IPS-15b (cell line): Measurements from ENCODE around the gene NAA30.
"Not testable (repeated sequence)": the region's sequence is repeated elsewhere in the genome, so short reads cannot be mapped to it uniquely, and the experiment has no call there.

Source experiments
- H3K27me3 ChIP-seq: one replicate; pipeline ENCODE4 v1.6.1; 2013; ENCODE audit warnings: low read length; ENCODE audit not compliant: control insufficient read depth, insufficient read depth
- H3K36me3 ChIP-seq: one replicate; pipeline ENCODE4 v1.6.1; 2013; ENCODE audit warnings: low read length; ENCODE audit not compliant: control insufficient read depth, insufficient read depth
- H3K4me1 ChIP-seq: one replicate; pipeline ENCODE4 v1.6.1; 2013; ENCODE audit warnings: mild to moderate bottlenecking, low read length; ENCODE audit not compliant: control insufficient read depth, insufficient read depth
- H3K4me3 ChIP-seq: one replicate; pipeline ENCODE4 v1.5.1; 2013; ENCODE audit warnings: low read depth, low read length
- H3K9ac ChIP-seq: one replicate; pipeline ENCODE4 v1.6.1; 2013; ENCODE audit warnings: low read depth, mild to moderate bottlenecking, low read length
- H3K9me3 ChIP-seq: one replicate; pipeline ENCODE4 v1.6.1; 2013; ENCODE audit warnings: mild to moderate bottlenecking, low read length; ENCODE audit not compliant: control insufficient read depth, insufficient read depth

NAA30 gene

DNA sequence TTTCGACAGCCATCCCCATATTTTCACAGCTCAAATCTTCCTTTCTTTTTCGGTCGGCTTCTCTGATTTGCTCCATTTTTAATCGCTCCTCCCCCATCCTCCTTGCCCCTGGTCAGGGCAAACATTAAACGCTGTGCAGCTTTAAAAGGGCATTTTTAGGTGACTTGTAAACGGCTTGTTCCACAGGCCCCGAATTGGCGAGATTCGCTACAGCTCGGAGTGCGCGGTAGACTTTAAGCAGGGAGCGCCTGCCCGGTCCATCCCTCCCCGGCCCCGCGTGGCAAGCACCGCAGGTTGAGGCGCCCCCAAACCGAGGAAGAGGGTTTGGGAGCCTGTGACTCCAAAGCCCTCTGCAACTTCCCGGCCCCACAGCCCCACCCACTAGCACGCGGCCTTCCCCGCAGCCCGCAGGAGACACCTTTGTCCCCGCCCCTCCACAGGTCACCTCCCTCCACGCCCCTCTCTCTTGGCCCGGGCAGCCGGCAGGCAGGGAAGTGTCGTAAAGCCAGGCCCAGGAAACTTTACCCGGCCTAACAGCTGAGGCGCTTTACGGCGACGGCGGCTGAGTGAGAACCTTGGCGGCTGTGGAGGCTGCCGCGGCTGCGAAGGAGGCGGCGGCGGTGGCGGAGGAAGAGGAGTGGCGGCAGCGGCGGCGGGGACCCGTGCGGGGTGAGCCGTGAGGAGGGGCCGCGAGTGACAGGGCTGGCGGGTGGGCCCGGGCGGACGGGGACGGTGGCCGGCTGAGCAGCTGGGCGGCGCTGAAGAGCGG, at the start of gene NAA30:
TSS of gene NAA30 (plus strand) at position 550 of the 769 bp plus-strand sequence. CDS start 372 bp downstream, outside the sequence.
- H3K4me1 ChIP-seq: peaks cover 13% of the 10 kb centered on the region
- H3K9me3 ChIP-seq: no peaks in the 10 kb centered on the region
- H3K9ac ChIP-seq: peak within 1 kb of the TSS; percentile 93
- no peaks in the 10 kb centered on the region for H3K36me3 ChIP-seq
- H3K27me3 ChIP-seq: peaks cover 6% of the 10 kb centered on the region
- peak within 1 kb of the TSS; percentile 86 for H3K4me3 ChIP-seq

DNA sequence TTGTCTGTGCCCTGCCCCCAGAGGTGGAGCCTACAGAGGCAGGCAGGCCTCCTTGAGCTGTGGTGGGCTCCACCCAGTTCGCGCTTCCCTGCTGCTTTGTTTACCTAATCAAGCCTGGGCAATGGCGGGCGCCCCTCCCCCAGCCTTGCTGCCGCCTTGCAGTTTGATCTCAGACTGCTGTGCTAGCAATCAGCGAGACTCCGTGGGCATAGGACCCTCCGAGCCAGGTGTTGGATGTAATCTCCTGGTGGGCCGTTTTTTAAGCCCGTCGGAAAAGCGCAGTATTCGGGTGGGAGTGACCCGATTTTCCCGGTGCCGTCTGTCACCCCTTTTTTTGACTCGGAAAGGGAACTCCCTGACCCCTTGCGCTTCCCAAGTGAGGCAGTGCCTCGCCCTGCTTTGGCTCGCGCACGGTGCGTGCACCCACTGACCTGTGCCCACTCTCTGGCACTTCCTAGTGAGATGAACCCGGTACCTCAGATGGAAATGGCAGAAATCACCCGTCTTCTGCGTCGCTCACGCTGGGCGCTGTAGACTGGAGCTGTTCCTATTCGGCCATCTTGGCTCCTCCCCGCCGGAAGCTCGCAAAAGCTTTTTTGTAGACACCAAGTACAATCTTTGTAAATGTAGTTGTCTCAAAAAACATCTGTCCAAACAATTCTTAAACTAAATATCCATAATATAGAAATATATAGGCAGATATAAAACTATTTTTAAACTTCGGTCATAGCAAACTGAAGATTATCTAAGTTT, 46.7 kb upstream of the NAA30 start:
- not testable (repeated sequence) for H3K27me3 ChIP-seq, H3K36me3 ChIP-seq, H3K9me3 ChIP-seq, H3K4me1 ChIP-seq, H3K9ac ChIP-seq
- peak overlapping the region; percentile 46 for H3K4me3 ChIP-seq

DNA sequence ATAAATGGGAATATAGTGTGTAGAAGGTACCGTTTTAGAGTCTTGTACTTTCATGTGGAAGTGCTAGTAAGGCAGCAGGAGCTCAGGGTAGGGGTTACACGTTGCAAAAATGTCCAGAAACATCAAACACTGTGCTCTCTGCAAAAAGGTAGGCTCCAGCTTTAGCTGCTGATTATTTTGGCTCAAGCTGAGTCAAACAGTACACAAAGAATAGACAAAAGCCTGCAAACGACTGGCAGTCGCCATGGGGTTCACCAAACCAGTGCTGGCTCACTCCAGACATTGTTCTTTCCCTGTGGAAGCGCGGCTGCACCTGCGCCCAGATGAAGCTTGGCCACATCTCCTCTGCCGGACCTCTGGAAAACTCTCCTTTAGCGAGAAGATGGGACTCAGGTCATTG, 45.3 kb upstream of the NAA30 start:
- H3K36me3 ChIP-seq: no peaks in the 10 kb centered on the region
- no peaks in the 10 kb centered on the region for H3K9me3 ChIP-seq
- H3K27me3 ChIP-seq: no peaks in the 10 kb centered on the region
- no peak overlapping the region for H3K9ac ChIP-seq
- no peak overlapping the region for H3K4me3 ChIP-seq
- H3K4me1 ChIP-seq: no peaks in the 10 kb centered on the region

DNA sequence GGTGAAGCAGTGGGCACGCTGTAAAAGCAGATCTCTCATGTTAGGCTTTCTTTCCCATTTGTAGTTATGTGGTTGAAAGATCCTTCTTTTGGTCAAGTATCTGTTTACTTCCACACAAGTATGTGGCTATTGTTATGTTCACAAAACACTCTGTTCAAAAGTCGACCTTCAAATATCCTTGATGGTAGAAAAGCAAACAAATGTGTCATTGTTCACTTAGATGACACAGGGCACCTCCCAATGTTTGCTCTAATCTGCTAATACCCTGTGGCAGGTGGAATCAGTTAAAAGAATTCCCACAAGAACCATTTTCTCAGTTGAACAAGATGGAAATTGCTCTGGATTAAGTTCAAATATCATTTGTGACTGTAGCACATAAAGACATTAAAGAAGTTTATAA, 43.6 kb upstream of the NAA30 start:
- H3K27me3 ChIP-seq: no peaks in the 10 kb centered on the region
- H3K4me3 ChIP-seq: no peak overlapping the region
- no peaks in the 10 kb centered on the region for H3K36me3 ChIP-seq
- H3K9ac ChIP-seq: no peak overlapping the region
- H3K4me1 ChIP-seq: no peaks in the 10 kb centered on the region
- no peaks in the 10 kb centered on the region for H3K9me3 ChIP-seq

DNA sequence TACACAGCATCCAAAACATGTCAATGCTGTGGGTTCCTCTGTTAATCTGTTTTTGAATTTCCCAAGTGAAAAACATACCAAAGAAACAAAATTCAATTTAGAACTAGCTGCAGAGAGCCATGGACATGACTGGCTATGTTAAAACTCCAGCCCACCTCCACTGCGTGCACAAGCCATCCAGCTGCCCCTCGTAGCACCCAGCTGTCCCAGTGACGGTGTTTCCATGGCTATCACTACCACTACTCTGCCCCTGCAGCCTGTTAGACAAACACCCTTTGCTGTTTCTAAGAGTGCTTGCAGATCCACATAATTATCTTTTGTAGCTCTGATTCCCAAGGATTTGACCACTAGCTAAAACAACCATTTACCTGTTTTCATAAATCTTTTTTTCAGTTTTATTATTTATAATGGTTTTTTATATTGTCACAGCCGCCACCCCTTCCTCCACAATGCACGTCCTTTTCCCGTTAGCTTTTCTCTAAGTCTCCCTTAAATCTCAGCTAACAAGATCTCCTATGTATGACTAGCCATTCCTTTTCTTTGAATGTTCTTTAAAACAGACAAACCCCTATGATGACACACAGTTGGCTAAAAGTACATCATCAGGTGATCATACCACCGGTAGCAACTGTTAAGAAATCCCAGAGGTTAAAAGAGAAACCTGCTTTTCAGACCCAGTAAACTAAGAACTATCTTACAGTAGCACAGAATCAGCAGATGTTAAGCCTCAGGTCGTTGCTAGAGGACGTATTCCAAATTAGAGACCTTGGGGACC, 37.8 kb upstream of the NAA30 start:
- Histone ChIP-seq H3K27me3 (no peaks in the 10 kb centered on the region), H3K4me3 (no peak overlapping the region), H3K9me3 (no peaks in the 10 kb centered on the region), H3K36me3 (no peaks in the 10 kb centered on the region), H3K4me1 (no peaks in the 10 kb centered on the region), H3K9ac (no peak overlapping the region)

DNA sequence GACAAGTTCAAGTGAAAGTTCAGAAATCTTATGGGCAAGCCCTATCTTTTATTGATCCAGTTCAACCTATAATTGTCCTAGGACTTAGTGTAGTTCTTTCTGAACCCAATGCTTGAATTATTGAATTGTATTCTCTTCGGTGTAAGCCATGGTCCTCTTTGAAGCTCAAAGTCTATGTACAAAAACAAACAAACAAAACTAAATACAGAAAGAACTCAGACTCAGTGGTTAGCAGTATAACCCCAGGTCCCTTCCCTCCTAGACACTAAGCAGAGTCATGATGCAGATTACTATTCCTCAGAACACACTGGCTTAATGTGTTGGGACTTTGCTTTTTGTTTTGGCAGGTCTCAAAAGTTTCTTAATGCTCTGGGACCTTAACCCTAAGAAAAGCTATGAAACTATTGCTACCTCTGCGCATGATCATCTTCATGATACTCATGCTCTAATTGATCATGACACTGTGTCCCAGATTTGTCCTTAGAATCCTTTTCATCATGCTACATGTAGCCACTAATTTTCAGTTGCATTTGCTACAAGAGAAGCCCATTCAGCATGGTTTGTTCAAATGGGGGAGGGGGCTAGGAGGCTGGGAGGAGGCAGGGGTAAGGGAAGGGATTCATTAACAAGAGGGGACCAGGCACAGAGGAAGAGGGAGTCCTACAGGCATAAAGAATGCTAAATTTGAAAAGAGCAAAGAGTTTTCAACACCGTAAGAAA, 35.1 kb upstream of the NAA30 start:
- H3K4me3 ChIP-seq: no peak overlapping the region
- no peaks in the 10 kb centered on the region for H3K27me3 ChIP-seq
- H3K36me3 ChIP-seq: no peaks in the 10 kb centered on the region
- no peak overlapping the region for H3K9ac ChIP-seq
- no peaks in the 10 kb centered on the region for H3K9me3 ChIP-seq
- no peaks in the 10 kb centered on the region for H3K4me1 ChIP-seq

DNA sequence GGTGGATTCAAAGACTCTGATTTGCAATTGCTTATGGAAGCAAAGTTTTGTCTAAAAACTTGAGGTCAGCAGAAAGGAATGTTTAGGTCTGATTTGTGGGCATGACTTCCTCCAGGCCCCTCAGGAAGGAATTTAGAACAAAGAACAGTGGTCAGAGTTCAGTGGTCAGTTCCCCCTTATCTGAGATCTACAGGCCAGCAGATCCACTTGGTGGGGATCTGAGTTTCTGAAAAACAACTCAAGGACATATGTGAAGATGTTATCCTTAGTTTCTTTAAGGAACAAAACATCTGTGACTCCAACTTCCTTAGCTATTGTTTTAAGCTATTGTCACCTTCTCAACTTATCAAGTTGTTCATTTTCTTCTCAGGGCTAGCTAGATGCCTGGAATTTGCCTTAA, 28.0 kb upstream of the NAA30 start:
- Histone ChIP-seq H3K4me3 (no peak overlapping the region), H3K36me3 (no peaks in the 10 kb centered on the region), H3K9ac (no peak overlapping the region), H3K27me3 (peaks cover 2% of the 10 kb centered on the region), H3K9me3 (no peaks in the 10 kb centered on the region), H3K4me1 (no peaks in the 10 kb centered on the region)

DNA sequence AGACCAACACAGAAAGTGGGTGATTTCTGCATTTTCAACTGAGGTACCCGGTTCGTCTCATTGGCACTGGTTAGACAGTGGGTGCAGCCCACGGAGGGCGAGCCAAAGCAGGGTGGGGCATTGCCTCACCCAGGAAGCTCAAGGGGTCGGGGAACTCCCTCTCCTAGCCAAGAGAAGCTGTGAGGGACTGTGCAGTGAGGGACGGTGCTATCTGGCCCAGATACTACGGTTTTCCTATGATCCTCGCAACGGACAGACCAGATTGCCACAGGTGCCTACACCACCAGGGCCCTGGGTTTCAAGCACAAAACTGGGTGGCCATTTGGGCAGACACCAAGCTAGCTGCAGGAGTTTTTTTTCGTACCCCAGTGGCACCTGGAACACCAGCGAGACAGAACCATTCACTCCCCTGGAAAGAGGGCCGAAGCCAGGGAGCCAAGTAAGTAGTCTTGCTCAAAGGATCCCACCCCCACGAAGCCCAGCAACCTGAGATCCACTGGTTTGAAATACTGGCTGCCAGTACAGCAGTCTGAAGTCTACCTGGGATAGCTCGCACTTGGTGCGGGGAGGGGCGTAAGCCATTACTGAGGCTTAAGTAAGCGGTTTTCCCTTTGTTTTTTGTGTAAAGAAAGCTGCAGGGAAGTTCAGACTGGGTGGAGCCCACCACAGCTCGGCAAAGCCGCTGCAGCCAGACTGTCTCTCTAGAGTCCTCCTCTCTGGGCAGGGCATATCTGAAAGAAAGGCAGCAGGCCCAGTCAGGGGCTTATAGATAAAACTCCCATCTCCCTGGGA, 25.5 kb upstream of the NAA30 start:
- no peaks in the 10 kb centered on the region for H3K36me3 ChIP-seq
- H3K9me3 ChIP-seq: no peaks in the 10 kb centered on the region
- no peaks in the 10 kb centered on the region for H3K4me1 ChIP-seq
- H3K4me3 ChIP-seq: no peak overlapping the region
- peaks cover 2% of the 10 kb centered on the region for H3K27me3 ChIP-seq
- no peak overlapping the region for H3K9ac ChIP-seq

DNA sequence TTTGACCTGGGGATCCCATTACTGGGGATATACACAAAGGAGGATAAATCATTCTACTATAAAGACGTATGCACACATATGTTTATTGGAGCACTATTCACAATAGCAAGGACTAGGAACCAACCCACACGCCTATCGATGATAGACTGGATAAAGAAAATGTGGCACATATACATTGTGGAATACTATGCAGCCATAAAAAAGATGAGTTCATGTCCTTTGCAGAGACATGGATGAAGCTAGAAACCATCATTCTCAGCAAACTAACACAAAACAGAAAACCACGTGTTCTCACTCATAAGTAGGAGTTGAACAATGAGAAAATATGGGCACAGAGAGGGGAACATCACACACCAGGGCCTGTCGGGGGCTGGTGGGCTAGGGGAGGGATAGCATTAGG, 20.2 kb upstream of the NAA30 start:
- not testable (repeated sequence) for H3K4me1 ChIP-seq, H3K36me3 ChIP-seq, H3K4me3 ChIP-seq, H3K9ac ChIP-seq, H3K27me3 ChIP-seq, H3K9me3 ChIP-seq

DNA sequence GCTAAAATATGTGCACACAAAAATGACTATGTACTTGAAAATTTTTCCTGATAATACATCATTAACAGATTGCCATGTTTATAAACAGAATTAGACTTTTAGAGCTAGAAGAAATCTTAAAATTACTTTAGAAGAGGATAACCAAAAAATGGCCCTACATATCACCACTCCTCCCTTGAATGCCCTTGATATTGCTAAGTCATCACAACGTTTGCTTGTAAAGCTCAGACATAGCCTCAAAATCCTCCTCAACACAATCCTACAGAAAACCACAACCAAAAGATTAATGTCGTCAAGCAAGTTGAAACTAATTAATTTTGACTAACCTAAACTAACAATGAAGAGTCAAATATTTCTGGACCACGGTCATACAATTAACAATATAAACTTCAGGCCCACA, 19.4 kb upstream of the NAA30 start:
- H3K9me3 ChIP-seq: no peaks in the 10 kb centered on the region
- no peaks in the 10 kb centered on the region for H3K27me3 ChIP-seq
- no peaks in the 10 kb centered on the region for H3K36me3 ChIP-seq
- no peak overlapping the region for H3K9ac ChIP-seq
- H3K4me1 ChIP-seq: no peaks in the 10 kb centered on the region
- H3K4me3 ChIP-seq: no peak overlapping the region

DNA sequence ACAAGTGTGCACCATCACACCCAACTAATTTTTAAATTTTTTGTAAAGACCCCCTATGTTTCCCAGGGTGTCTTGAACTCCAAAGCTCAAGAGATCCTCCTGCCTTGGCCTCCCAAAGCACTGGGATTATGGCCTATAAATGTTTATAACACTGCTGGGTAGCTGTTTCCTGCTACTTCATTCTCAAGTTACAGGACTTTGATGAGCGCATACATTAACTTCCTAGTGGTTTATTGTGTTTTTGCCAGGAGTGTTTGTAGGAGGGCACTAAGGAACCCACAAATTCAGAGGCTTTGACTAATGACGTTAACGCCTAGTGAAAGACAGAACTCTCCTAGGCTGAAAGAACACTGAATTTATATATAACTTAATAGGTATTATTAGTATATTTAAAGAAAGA, 15.2 kb upstream of the NAA30 start:
- Histone ChIP-seq H3K9ac (no peak overlapping the region), H3K4me3 (no peak overlapping the region), H3K36me3 (no peaks in the 10 kb centered on the region), H3K9me3 (no peaks in the 10 kb centered on the region), H3K27me3 (no peaks in the 10 kb centered on the region), H3K4me1 (no peaks in the 10 kb centered on the region)
